GM21737 (cell line): ENCODE results near the gene ZNF772.

ENCODE experiments used
- ATAC-seq: cut with Tn5 transposase; IDR thresholded peaks from one replicate; pipeline ENCODE4 v1.9.1; 2021; ENCODE audit warnings: mild to moderate bottlenecking, moderate library complexity; ENCODE audit not compliant: unreplicated experiment

Gene ZNF772

DNA sequence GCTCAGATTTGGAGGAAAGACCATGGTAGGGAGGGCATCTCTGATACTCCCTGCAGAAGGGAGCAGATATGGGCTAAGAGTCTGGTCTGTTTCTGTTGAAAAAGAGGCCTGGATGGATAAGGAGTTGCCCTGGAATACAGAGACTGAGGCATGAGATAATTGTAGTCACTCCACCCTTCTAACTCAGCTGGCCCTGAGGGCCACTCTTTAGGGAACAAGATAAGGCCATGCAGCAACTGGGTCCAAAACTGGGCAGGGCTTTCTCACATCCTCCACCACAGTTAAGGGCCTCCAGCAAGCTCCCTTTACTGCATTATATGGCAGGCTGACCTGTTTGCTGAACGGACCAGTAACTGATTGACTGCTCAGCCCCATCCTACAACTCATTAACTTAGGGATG is 40.9 kb downstream of the ZNF772 start:
- no peak for ATAC-seq

DNA sequence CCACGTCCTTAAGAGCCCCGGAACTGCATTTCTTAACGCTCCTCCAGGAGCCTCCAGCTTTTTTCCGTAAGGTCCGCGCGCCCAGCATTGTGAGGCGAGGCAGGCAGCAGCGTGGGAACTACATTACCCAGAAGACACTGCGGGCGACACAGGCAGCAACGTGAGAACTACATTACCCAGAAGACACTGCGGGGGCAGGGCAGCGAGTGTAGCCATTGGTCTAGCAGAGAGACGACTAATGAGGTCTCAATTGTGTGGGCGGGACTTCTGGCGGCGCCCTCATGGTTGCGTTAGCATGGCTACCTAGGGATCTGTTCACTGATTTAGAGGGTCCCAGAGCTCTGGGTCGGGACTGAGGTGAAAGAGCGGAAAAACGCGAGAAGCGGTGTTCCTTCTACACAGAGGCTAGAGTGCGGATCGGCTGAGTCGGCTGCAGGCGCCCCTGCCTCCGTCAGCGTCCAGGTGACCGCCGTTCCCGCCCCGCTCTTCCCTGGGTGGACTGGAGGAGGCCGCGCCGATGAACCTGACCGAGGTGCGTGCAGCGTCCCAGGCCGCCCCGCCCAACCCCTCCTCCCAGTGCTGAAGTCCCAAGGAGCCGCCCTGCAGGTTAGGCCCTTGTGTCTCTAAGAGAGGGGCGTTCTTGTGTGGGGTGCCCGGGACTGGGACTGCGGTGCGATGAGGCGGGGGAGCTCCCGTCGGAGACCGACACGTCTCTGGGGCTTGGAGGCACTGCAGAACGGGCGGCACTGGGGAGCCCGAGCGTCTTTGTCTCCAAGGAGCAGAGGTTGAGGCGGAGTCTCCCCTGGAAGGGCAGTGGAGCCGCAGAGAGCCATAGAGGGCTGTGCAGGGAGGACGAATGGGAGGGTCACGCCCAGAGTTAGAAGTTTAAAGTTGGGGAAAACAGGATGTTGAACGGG is 42.0 kb downstream of the ZNF772 start, which contains the start of gene ZNF749:
ZNF749 (plus strand) TSS at position 264 of the 917 bp plus-strand sequence; CDS start at position 518, 254 bp downstream.
- peak; percentile 96 for ATAC-seq

DNA sequence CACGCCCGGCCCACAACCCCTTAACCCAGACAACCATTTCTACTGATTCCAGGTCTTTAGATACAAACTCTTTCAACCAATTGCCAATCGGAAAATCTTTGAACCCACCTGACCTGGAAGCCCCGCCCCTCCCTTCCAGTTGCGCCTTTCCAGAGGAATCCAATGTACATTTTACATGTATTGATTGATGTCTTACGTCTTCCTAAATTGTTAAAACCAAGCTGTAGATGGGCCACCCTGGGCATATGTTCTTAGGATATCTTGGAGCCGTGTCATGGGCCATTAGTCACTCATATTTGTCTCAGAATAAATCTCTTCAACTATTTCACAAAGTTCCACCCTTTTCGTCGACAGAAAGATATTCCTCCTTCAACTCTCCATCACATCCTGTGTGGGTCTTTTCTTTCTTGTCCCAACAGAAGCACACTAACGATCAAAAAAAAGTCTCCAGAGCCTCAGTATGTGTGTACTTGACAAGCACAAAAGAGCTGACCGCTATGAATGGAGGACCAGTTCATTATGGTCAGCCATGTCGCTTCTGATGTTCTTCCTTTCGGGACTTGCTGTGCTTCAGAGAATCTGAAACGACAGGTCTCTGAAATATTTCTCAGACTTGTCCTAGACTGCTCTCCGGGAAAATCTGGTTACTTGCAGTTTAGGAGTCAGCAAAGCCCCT is 42.8 kb downstream of the ZNF772 start:
- ATAC-seq = peak; percentile 3

DNA sequence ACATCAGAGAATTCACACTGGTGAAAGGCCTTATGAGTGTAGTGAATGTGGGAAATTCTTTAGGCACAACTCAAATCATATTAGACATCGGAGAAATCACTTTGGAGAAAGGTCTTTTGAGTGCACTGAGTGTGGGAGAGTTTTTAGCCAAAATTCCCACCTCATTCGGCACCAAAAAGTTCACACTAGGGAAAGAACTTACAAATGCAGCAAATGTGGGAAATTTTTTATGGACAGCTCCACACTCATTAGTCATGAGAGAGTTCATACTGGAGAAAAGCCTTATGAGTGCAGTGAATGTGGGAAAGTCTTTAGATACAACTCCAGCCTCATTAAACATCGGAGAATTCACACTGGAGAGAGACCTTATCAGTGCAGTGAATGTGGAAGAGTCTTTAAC is 56.3 kb downstream of the ZNF772 start:
- no peak for ATAC-seq

- ATAC-seq = no peak
Observed at GRCh38 chr19:57419439-57419838, 57.9 kb downstream of the ZNF772 start.
